Gastrocnemius medialis (tissue), 4 donors: ENCODE results near the gene ITPKC. TPM values are rescaled to one million over a fixed set of nuclear protein-coding genes. Genes with fewer than 3 reads are reported as not detected.

Source experiments
- ATAC-seq, 2 donors: fragments of 150-250 bp; one replicate each; pipeline ENCODE4 v1.9.1; 2016
- DNase-seq, 2 donors: peaks; one replicate each; pipeline ENCODE4 v3.0.0-alpha.2; 2019
- H3K27ac ChIP-seq, 4 donors: fragments of 200-600 bp; sonication (generic); 1 replicate in 1 of 4; 2 replicates in 3 of 4; pipeline ENCODE4 v1.5.1; 2016 to 2018; ENCODE audit warnings: mild to moderate bottlenecking in 2 of 4, moderate library complexity in 1 of 4
- H3K27me3 ChIP-seq, 3 donors: fragments of 200-600 bp; sonication (generic) in 2 of 3; 1 replicate in 1 of 3; 2 replicates in 2 of 3; pipeline versions ENCODE4 v1.5.1 to v1.6.0; 2016 to 2019; ENCODE audit warnings: mild to moderate bottlenecking in 1 of 3, moderate library complexity in 1 of 3
- H3K36me3 ChIP-seq, 2 donors: fragments of 200-600 bp; sonication (generic) in 1 of 2; one replicate each; pipeline ENCODE4 v1.5.1; 2017 to 2018
- H3K4me1 ChIP-seq, 2 donors: fragments of 200-600 bp; sonication (generic) in 1 of 2; one replicate each; pipeline ENCODE4 v1.5.1; 2016 to 2017; ENCODE audit warnings: mild to moderate bottlenecking in 2 of 2
- H3K4me3 ChIP-seq, 4 donors: fragments of 200-600 bp; sonication (generic) in 3 of 4; 1 replicate in 1 of 4; 2 replicates in 3 of 4; pipeline ENCODE4 v1.5.1; 2016 to 2019; ENCODE audit warnings: mild to moderate bottlenecking in 2 of 4
- H3K9me3 ChIP-seq, 3 donors: fragments of 200-600 bp; sonication (generic) in 2 of 3; 1 replicate in 1 of 3; 2 replicates in 2 of 3; pipeline ENCODE4 v1.5.1; 2016 to 2019
- POLR2A ChIP-seq, 2 donors: fragments of 450-650 bp; IDR thresholded peaks; one replicate each; pipeline ENCODE4 v1.6.1; 2017; ENCODE audit warnings: antibody characterized with exemption in 2 of 2, mild to moderate bottlenecking in 2 of 2, moderate library complexity in 2 of 2
- in situ Hi-C, 4 donors: fragments of 200-750 bp; cut with MboI; loops; one replicate each; pipeline versions ENCODE4 v1.15.0 to v1.8.0; 2017; ENCODE audit warnings: low sequenced_read_pairs in 4 of 4
- intact Hi-C: fragments of 100-400 bp; cut with DNase I; formaldehyde crosslinking; loops from one replicate; pipeline ENCODE4 v1.15.1; 2023; ENCODE audit warnings: low total_unique reads
- total RNA-seq, 4 donors: library from RNA; depleted of rRNA; stranded (reverse); fragments of >200 nt; gene quantifications; one replicate each; pipeline versions ENCODE4 v1.1.0 to v1.2.3, GENCODE V29; 2016
- TF ChIP-seq, protein P1 (sequence below), 5 experiments: fragments of 450-650 bp in 3 of 5; fragments of 200-600 bp in 2 of 5; sonication (generic) in 2 of 5; IDR thresholded peaks in 4 of 5; conservative IDR thresholded peaks in 1 of 5; 1 replicate in 4 of 5; 2 replicates in 1 of 5; pipeline ENCODE4 v1.5.1; 2016 to 2019; ENCODE audit warnings: antibody characterized with exemption in 5 of 5, mild to moderate bottlenecking in 3 of 5, moderate library complexity in 3 of 5

Gene ITPKC
- total RNA-seq, result 10 to 100 TPM; 14.9 to 34.5 (median 21.8) TPM

DNA sequence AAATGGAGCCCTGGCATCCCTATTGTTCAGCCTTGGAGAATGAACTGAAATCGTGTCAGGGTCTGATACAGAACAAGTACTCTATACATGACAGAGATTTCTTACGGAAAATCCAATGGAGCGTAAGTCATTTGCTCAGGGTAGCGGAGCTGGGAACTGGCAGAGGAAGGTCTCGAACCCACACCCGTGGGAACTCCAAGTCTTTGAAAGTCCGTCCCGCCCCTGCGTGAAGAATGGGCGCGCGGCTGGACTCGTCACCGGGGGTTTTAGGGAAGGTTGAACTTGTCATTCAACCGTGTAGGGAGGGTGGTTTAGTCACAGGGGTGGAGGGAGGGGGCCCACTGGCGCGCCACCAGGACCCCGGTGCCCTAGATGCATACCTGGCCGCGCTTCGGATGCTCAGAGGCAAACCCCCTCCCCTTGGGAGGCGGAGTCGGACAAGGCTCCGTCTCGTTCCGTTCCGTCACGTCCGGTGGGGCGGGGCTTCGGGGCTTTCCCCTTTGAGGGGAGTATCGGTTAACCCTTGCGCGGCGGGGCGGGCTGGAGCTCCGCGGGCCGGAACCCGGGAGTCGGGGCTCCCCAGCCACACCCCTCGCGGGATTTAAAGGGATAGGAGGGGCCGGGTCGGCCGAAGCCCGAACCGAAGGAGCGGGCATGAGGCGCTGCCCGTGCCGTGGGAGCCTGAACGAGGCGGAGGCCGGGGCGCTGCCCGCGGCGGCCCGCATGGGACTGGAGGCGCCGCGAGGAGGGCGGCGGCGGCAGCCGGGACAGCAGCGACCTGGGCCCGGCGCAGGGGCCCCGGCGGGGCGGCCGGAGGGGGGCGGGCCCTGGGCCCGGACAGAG, at the start of gene ITPKC, which contains the start of gene COQ8B:
ITPKC (plus strand) TSS at position 631 of the 843 bp plus-strand sequence; CDS start at position 655, 24 bp downstream.
COQ8B (minus strand) TSS at position 405 of the 843 bp plus-strand sequence. CDS start 2,254 bp downstream, outside the sequence.
- DNase-seq (peak; percentile 98 to 99), ATAC-seq (peak; percentile 67 to 68)
- intact Hi-C loops (loop anchor here (1.0 to 10.0 kb wide), 3 partner anchors 83 to 294 kb away; partner anchors contain the start of genes EGLN2 and SERTAD3), in situ Hi-C loops (no loop called here)
- TF ChIP-seq POLR2A (IDR thresholded peaks at IDR 0.05), result peak; percentile 93 to 94
- TF ChIP-seq, protein P1, sequence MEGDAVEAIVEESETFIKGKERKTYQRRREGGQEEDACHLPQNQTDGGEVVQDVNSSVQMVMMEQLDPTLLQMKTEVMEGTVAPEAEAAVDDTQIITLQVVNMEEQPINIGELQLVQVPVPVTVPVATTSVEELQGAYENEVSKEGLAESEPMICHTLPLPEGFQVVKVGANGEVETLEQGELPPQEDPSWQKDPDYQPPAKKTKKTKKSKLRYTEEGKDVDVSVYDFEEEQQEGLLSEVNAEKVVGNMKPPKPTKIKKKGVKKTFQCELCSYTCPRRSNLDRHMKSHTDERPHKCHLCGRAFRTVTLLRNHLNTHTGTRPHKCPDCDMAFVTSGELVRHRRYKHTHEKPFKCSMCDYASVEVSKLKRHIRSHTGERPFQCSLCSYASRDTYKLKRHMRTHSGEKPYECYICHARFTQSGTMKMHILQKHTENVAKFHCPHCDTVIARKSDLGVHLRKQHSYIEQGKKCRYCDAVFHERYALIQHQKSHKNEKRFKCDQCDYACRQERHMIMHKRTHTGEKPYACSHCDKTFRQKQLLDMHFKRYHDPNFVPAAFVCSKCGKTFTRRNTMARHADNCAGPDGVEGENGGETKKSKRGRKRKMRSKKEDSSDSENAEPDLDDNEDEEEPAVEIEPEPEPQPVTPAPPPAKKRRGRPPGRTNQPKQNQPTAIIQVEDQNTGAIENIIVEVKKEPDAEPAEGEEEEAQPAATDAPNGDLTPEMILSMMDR (IDR thresholded peaks at IDR 0.05 in 4 of 5, conservative IDR thresholded peaks at IDR 0.05 in 1 of 5), result peak in 2 of 5 experiments; percentile 34 to 47
- Histone ChIP-seq H3K4me3 (peak within 1 kb of the TSS; percentile 64 to 90 (median 85)), H3K9me3 (no peaks in the 10 kb centered on the region), H3K27me3 (no peaks in the 10 kb centered on the region), H3K4me1 (peaks cover 35 to 46% of the 10 kb centered on the region in 2 donors), H3K36me3 (peaks cover 0 to 12% of the 10 kb centered on the region in 2 donors), H3K27ac (peak within 1 kb of the TSS; percentile 89 to 98 (median 92))

- ATAC-seq, result no peak
- Histone ChIP-seq H3K27ac (no peak overlapping the region), H3K4me3 (no peak overlapping the region), H3K27me3 (no peaks in the 10 kb centered on the region), H3K9me3 (no peaks in the 10 kb centered on the region), H3K4me1 (peaks cover 6 to 9% of the 10 kb centered on the region in 2 donors), H3K36me3 (peaks cover 0 to 28% of the 10 kb centered on the region in 2 donors)
- intact Hi-C loops (loop anchor here (10.0 kb wide), 1 partner anchor 597 kb away; the partner anchor contains the start of gene HNRNPUL1), in situ Hi-C loops (loop anchor here in 3 of 4 donors (25.0 kb wide), 2 partner anchors 470 to 595 kb away; partner anchors contain the start of gene HNRNPUL1 (in 1 of the 3))
- no peak for DNase-seq
- no peak for TF ChIP-seq POLR2A (IDR thresholded peaks at IDR 0.05)
- TF ChIP-seq, protein P1 (IDR thresholded peaks at IDR 0.05 in 4 of 5, conservative IDR thresholded peaks at IDR 0.05 in 1 of 5), result no peak
These were observed 49.3 kb upstream of the ITPKC start for GRCh38 chr19:40667602-40668001.

DNA sequence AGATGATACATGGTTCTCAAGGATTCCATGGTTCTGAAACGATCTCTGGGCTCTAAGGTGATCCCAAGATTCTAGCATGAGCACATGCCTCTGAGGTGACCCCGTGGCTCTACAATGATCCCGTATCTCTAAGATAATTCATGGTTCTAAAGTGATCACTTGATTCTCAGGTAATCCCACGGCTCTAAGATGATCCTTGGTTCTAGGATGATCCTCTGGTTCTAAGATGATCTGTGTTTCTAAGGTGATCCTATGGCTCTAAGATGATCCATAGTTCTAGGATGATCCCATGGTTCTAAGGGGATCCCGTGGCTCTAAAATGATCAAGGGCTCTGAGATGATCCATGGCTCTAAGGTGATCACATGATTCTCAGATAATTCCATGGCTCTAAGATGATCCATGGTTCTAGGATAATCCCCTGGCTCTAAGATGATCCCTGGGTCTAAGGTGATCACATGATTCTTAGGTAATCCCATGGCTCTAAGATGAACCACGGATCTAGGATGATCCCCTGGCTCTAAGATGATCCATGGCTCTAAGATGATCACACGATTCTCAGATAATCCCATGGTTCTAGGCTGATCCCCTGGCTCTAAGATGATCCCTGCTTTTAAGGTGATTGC, 47.8 kb upstream of the ITPKC start:
- no peak for TF ChIP-seq POLR2A (IDR thresholded peaks at IDR 0.05)
- TF ChIP-seq, protein P1 (IDR thresholded peaks at IDR 0.05 in 4 of 5, conservative IDR thresholded peaks at IDR 0.05 in 1 of 5), result no peak
- no peaks in the 10 kb centered on the region for H3K27me3 ChIP-seq
- in situ Hi-C loops (loop anchor here in 3 of 4 donors (25.0 kb wide), 2 partner anchors 468 to 593 kb away; partner anchors contain the start of gene HNRNPUL1 (in 1 of the 3)), intact Hi-C loops (loop anchor here (10.0 kb wide), 1 partner anchor 596 kb away; the partner anchor contains the start of gene HNRNPUL1)
- DNase-seq, result no peak
- no peak for ATAC-seq
- peaks cover 0 to 42% of the 10 kb centered on the region in 2 donors for H3K36me3 ChIP-seq
- no peak overlapping the region for H3K27ac ChIP-seq
- no peak overlapping the region for H3K4me3 ChIP-seq
- no peaks in the 10 kb centered on the region for H3K9me3 ChIP-seq
- no peaks in the 10 kb centered on the region for H3K4me1 ChIP-seq

DNA sequence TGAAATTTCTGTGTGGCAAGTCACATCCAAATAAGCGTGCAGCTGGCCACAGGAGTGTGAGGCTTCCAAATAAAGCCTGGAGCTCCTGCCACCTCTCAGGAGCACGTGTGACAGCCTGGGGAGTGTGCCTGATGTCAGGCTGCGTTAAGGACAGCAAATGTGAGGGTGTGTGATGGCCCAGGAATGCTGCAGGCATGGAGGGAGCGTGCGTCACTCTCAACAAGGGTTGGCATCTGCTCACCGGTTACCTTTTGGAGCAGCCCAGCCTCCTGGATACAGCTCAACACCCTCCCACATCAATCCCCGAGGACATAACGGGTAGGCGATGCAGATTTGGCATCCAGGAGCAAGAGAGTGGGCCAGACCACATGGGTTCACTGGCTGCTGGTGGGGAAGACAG, 45.5 kb upstream of the ITPKC start:
- ATAC-seq, result peak; percentile 40 to 59
- Histone ChIP-seq H3K9me3 (no peaks in the 10 kb centered on the region), H3K27ac (peak overlapping the region in 3 of 4 donors; percentile 1 to 54 (median 10)), H3K4me1 (peaks cover 0 to 4% of the 10 kb centered on the region in 2 donors), H3K27me3 (no peaks in the 10 kb centered on the region), H3K36me3 (peaks cover 0 to 56% of the 10 kb centered on the region in 2 donors), H3K4me3 (no peak overlapping the region)
- TF ChIP-seq POLR2A (IDR thresholded peaks at IDR 0.05), result no peak
- TF ChIP-seq, protein P1 (IDR thresholded peaks at IDR 0.05 in 4 of 5, conservative IDR thresholded peaks at IDR 0.05 in 1 of 5), result no peak
- in situ Hi-C loops, result loop anchor here in 3 of 4 donors (25.0 kb wide), 2 partner anchors 466 to 591 kb away; partner anchors contain the start of gene HNRNPUL1 (in 1 of the 3)
- DNase-seq, result peak in 1 of 2 donors; percentile 44
- intact Hi-C loops, result no loop called here
